ENCODE measurements around the gene SH3RF3.

- TF ChIP-seq POLR2A (IDR thresholded peaks at IDR 0.05) (no peak), CTCF (IDR thresholded peaks at IDR 0.05) (no peak)
These were observed 96.3 kb downstream of the SH3RF3 start for GRCh38 chr2:109225170-109225782.
